ENCODE results near the gene ZNF594. TPM values are rescaled to one million over a fixed set of nuclear protein-coding genes. Genes with fewer than 3 reads are reported as not detected.

ZNF594 gene
- total and polyA plus RNA-seq, 2 of the 13 experiments (the other 11 are each of a cell fraction or from before 2014, with no cell fraction given), result 2.9 to 9.6 TPM

DNA sequence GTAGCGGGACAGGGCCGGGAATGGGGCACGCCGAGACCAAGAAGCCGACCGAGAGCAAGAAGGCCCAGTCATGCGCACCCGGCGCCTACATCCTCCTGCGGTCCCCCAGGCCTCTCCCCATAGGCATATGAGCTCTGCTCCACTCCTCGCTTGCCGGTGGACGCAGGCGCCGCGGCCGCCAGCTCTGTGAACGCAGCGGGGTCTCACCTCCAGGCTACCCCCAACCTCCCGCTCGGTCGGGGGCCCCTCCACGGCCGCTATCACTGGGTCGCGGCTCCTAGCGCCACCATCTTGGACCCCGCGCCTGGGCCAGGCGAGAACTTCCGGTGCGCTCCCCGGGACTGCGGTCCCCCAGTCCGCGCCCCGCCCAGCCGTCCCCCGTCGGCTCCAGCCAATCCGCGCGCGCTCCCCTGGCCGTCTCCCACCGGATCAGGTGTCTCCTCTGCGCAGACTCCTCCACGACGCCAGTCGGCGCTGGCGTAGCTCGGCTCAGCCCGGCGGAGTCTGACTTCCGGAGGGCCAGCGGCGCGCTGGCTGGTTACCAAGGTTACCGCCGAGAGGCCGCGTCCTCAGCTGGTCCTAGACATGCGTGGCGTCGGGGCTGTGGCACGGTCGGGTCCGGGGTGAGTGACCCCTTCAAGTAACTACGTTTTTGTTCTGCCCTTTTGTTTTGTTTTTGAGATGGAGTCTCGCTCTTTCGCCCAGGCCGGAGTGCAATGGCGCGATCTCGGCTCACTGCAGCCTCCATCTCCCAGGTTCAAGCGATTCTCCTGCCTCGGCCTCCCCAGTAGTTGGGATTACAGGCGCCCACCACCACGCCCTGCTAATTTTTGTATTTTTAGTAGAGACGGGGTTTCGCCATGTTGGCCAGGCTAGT, at the start of gene ZNF594 (continued):
- TF ChIP-seq SMAD9 (CRISPR knock-in tag; IDR thresholded peaks at IDR 0.05) (no peak), AKAP8 (CRISPR knock-in tag; IDR thresholded peaks at IDR 0.05) (no peak), NFYC (CRISPR knock-in tag; IDR thresholded peaks at IDR 0.05) (peak; percentile 71), ZSCAN21 (CRISPR knock-in tag; IDR thresholded peaks at IDR 0.05; ENCODE audit: borderline replicate concordance) (no peak), ZNF570 (CRISPR knock-in tag; IDR thresholded peaks at IDR 0.05; ENCODE audit: borderline replicate concordance) (no peak), MED13 (CRISPR knock-in tag; IDR thresholded peaks at IDR 0.05) (no peak), ZNF616 (CRISPR knock-in tag; IDR thresholded peaks at IDR 0.05; ENCODE audit: low read depth) (0 out of 2 replicates have a peak, but pooled peaks have one; percentile 25), HNRNPUL1 (IDR thresholded peaks at IDR 0.05; ENCODE audit: low read depth, low read length) (no peak), ZKSCAN1 (IDR thresholded peaks at IDR 0.05; ENCODE audit: low read length) (no peak), SALL1 (CRISPR knock-in tag; IDR thresholded peaks at IDR 0.05) (peak; percentile 61), ZBTB21 (CRISPR knock-in tag; IDR thresholded peaks at IDR 0.05) (no peak), ZNF333 (CRISPR knock-in tag; IDR thresholded peaks at IDR 0.05; ENCODE audit: borderline replicate concordance) (no peak), ZNF350 (CRISPR knock-in tag; IDR thresholded peaks at IDR 0.05; ENCODE audit: borderline replicate concordance, low read depth) (peak; percentile 63; the same call in 1 of the 2 replicates), SCMH1 (CRISPR knock-in tag; IDR thresholded peaks at IDR 0.05; ENCODE audit: borderline replicate concordance) (no peak), ZNF263 (CRISPR knock-in tag; IDR thresholded peaks at IDR 0.05) (no peak), ZNF251 (CRISPR knock-in tag; IDR thresholded peaks at IDR 0.05) (no peak), ZNF550 (CRISPR knock-in tag; IDR thresholded peaks at IDR 0.05; ENCODE audit: borderline replicate concordance) (no peak)
- TF ChIP-seq, protein P1, sequence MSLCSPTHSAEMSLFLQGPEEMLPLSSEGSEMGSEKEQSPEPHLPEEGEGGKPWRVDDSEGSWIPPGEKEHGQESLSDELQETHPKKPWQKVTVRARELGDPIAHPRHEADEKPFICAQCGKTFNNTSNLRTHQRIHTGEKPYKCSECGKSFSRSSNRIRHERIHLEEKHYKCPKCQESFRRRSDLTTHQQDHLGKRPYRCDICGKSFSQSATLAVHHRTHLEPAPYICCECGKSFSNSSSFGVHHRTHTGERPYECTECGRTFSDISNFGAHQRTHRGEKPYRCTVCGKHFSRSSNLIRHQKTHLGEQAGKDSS (CRISPR knock-in tag; IDR thresholded peaks at IDR 0.05; ENCODE audit: borderline replicate concordance, low read depth), result 0 out of 2 replicates have a peak, but pooled peaks have one; percentile 47
- TF ChIP-seq, protein P2, sequence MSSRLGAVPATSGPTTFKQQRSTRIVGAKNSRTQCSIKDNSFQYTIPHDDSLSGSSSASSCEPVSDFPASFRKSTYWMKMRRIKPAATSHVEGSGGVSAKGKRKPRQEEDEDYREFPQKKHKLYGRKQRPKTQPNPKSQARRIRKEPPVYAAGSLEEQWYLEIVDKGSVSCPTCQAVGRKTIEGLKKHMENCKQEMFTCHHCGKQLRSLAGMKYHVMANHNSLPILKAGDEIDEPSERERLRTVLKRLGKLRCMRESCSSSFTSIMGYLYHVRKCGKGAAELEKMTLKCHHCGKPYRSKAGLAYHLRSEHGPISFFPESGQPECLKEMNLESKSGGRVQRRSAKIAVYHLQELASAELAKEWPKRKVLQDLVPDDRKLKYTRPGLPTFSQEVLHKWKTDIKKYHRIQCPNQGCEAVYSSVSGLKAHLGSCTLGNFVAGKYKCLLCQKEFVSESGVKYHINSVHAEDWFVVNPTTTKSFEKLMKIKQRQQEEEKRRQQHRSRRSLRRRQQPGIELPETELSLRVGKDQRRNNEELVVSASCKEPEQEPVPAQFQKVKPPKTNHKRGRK (CRISPR knock-in tag; IDR thresholded peaks at IDR 0.05), result no peak
- TF ChIP-seq, protein P3, sequence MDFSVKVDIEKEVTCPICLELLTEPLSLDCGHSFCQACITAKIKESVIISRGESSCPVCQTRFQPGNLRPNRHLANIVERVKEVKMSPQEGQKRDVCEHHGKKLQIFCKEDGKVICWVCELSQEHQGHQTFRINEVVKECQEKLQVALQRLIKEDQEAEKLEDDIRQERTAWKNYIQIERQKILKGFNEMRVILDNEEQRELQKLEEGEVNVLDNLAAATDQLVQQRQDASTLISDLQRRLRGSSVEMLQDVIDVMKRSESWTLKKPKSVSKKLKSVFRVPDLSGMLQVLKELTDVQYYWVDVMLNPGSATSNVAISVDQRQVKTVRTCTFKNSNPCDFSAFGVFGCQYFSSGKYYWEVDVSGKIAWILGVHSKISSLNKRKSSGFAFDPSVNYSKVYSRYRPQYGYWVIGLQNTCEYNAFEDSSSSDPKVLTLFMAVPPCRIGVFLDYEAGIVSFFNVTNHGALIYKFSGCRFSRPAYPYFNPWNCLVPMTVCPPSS (IDR thresholded peaks at IDR 0.05), result no peak
- TF ChIP-seq, protein P4, sequence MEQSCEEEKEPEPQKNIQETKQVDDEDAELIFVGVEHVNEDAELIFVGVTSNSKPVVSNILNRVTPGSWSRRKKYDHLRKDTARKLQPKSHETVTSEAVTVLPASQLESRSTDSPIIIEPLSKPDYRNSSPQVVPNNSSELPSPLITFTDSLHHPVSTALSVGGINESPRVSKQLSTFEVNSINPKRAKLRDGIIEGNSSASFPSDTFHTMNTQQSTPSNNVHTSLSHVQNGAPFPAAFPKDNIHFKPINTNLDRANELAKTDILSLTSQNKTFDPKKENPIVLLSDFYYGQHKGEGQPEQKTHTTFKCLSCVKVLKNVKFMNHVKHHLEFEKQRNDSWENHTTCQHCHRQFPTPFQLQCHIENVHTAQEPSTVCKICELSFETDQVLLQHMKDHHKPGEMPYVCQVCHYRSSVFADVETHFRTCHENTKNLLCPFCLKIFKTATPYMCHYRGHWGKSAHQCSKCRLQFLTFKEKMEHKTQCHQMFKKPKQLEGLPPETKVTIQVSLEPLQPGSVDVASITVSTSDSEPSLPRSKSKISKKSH (CRISPR knock-in tag; IDR thresholded peaks at IDR 0.05; ENCODE audit: borderline replicate concordance), result no peak
